Mesenchymal stem cell (in vitro differentiated cells and primary cell): ENCODE results near the gene CEP112.

Source experiments
- DNase-seq: peaks from one replicate; pipeline ENCODE4 v3.0.0-alpha.2; 2013
- H2AFZ ChIP-seq: one replicate; pipeline ENCODE4 v1.6.1; 2013; ENCODE audit warnings: low read depth, mild to moderate bottlenecking, control low read depth, inconsistent platforms, low read length, moderate library complexity
- H2AK5ac ChIP-seq: 2 replicates; pipeline ENCODE4 v1.6.1; 2013; ENCODE audit warnings: low read length, moderate library complexity, mild to moderate bottlenecking, inconsistent platforms; ENCODE audit not compliant: severe bottlenecking
- H2BK120ac ChIP-seq: one replicate; pipeline ENCODE4 v1.6.1; 2013; ENCODE audit warnings: low read depth, mild to moderate bottlenecking, inconsistent platforms, low read length, moderate library complexity
- H2BK12ac ChIP-seq, 2 experiments: one replicate each; pipeline ENCODE4 v1.6.1; 2013; ENCODE audit warnings: inconsistent platforms in 2 of 2, low read length in 2 of 2, mild to moderate bottlenecking in 2 of 2, moderate library complexity in 2 of 2, control low read depth in 1 of 2
- H2BK15ac ChIP-seq: one replicate; pipeline ENCODE4 v1.6.1; 2013; ENCODE audit warnings: mild to moderate bottlenecking, low read depth, inconsistent platforms; ENCODE audit not compliant: poor library complexity, severe bottlenecking
- H2BK5ac ChIP-seq: 2 replicates; pipeline ENCODE4 v1.6.1; 2013; ENCODE audit warnings: low read depth, mild to moderate bottlenecking, low read length, control low read depth, inconsistent platforms; ENCODE audit not compliant: poor library complexity, severe bottlenecking
- H3K14ac ChIP-seq, 2 experiments: one replicate each; pipeline ENCODE4 v1.6.1; 2013; ENCODE audit warnings: inconsistent platforms in 2 of 2, low read length in 2 of 2, control low read depth in 1 of 2, mild to moderate bottlenecking in 1 of 2, moderate library complexity in 1 of 2
- H3K18ac ChIP-seq, 2 experiments: one replicate each; pipeline ENCODE4 v1.6.1; 2013; ENCODE audit warnings: inconsistent platforms in 2 of 2, low read length in 2 of 2, control low read depth in 1 of 2, low read depth in 1 of 2, mild to moderate bottlenecking in 1 of 2
- H3K23ac ChIP-seq, 2 experiments: one replicate each; pipeline ENCODE4 v1.6.1; 2013; ENCODE audit warnings: inconsistent platforms in 2 of 2, low read length in 2 of 2, mild to moderate bottlenecking in 2 of 2, moderate library complexity in 2 of 2, control low read depth in 1 of 2
- H3K27ac ChIP-seq: 2 replicates; pipeline ENCODE4 v1.5.1; 2013; ENCODE audit warnings: mild to moderate bottlenecking, moderate library complexity, low read length, control low read depth, inconsistent platforms; ENCODE audit not compliant: poor library complexity, severe bottlenecking
- H3K27me3 ChIP-seq, 2 experiments: 2 replicates each; pipeline versions ENCODE4 v1.6.1 to v1.7.0; 2013; ENCODE audit warnings: low read length in 2 of 2, mild to moderate bottlenecking in 2 of 2, moderate library complexity in 2 of 2, control low read depth in 1 of 2, inconsistent platforms in 1 of 2; ENCODE audit not compliant: control insufficient read depth in 1 of 2, insufficient read depth in 1 of 2
- H3K36me3 ChIP-seq, 2 experiments: 2 replicates each; pipeline versions ENCODE4 v1.6.1 to v1.7.0; 2013; ENCODE audit warnings: low read length in 2 of 2, control low read depth in 1 of 2, inconsistent platforms in 1 of 2, low read depth in 1 of 2, mild to moderate bottlenecking in 1 of 2; ENCODE audit not compliant: insufficient read depth in 2 of 2, control insufficient read depth in 1 of 2
- H3K4ac ChIP-seq, 2 experiments: one replicate each; pipeline ENCODE4 v1.6.1; 2013; ENCODE audit warnings: inconsistent platforms in 2 of 2, low read length in 2 of 2, mild to moderate bottlenecking in 2 of 2, moderate library complexity in 2 of 2, control low read depth in 1 of 2, low read depth in 1 of 2
- H3K4me1 ChIP-seq: 2 replicates; pipeline ENCODE4 v1.6.1; 2013; ENCODE audit warnings: low read depth, low read length, control low read depth; ENCODE audit not compliant: control insufficient read depth, insufficient read depth
- H3K4me2 ChIP-seq: 2 replicates; pipeline ENCODE4 v1.6.1; 2013; ENCODE audit warnings: low read length, mild to moderate bottlenecking, inconsistent platforms; ENCODE audit not compliant: poor library complexity, severe bottlenecking
- H3K4me3 ChIP-seq, 2 experiments: 2 replicates each; pipeline versions ENCODE4 v1.5.1 to v1.7.0; 2013; ENCODE audit warnings: low read length in 2 of 2, mild to moderate bottlenecking in 2 of 2, control low read depth in 1 of 2, low read depth in 1 of 2; ENCODE audit not compliant: insufficient read depth in 1 of 2
- H3K79me1 ChIP-seq: replicated peaks from 2 replicates; pipeline ENCODE4 v1.6.1; 2013; ENCODE audit warnings: mild to moderate bottlenecking, control low read depth, low read length, inconsistent platforms; ENCODE audit not compliant: poor library complexity, severe bottlenecking
- H3K9ac ChIP-seq: 2 replicates; pipeline ENCODE4 v1.7.0; 2013; ENCODE audit warnings: mild to moderate bottlenecking, low read length, moderate library complexity
- H3K9me3 ChIP-seq: 2 replicates; pipeline ENCODE4 v1.7.0; 2013; ENCODE audit warnings: mild to moderate bottlenecking, low read length; ENCODE audit not compliant: control insufficient read depth
- H4K8ac ChIP-seq: one replicate; pipeline ENCODE4 v1.6.1; 2013; ENCODE audit warnings: inconsistent platforms, mild to moderate bottlenecking, low read length, moderate library complexity
- H4K91ac ChIP-seq: one replicate; pipeline ENCODE4 v1.6.1; 2013; ENCODE audit warnings: mild to moderate bottlenecking, low read length, inconsistent platforms
- WGBS: methylation state at CpG from one replicate; pipeline ENCODE4 v1.1.7; 2013; ENCODE audit warnings: mixed read lengths; 5-methylcytosine and 5-hydroxymethylcytosine counted together

The CEP112 gene

GRCh38 chr17:65933290-65933689 is 258.6 kb downstream of the CEP112 start:
- H3K4me2 ChIP-seq = no peak overlapping the region
- no peak overlapping the region for H2BK5ac ChIP-seq
- H2BK15ac ChIP-seq = no peak overlapping the region
- H3K23ac ChIP-seq = no peak overlapping the region
- no peak overlapping the region for H3K9ac ChIP-seq
- H2BK120ac ChIP-seq = no peak overlapping the region
- no peak overlapping the region for H2BK12ac ChIP-seq
- no peak overlapping the region for H2AK5ac ChIP-seq
- no peak overlapping the region for H3K4me3 ChIP-seq
- 95% methylated on average over 2 of the region's 4 CpGs for WGBS
- no peak overlapping the region for H4K91ac ChIP-seq
- H3K14ac ChIP-seq = no peak overlapping the region
- no peaks in the 10 kb centered on the region for H3K27me3 ChIP-seq
- H2AFZ ChIP-seq = no peak overlapping the region
- no peak overlapping the region for H3K4ac ChIP-seq
- no peak for DNase-seq
- H3K27ac ChIP-seq = no peak overlapping the region
- no peaks in the 10 kb centered on the region for H3K79me1 ChIP-seq
- peaks cover 0 to 4% of the 10 kb centered on the region in 2 experiments for H3K36me3 ChIP-seq
- H3K9me3 ChIP-seq = peaks cover 22% of the 10 kb centered on the region
- no peak overlapping the region for H3K18ac ChIP-seq
- no peaks in the 10 kb centered on the region for H3K4me1 ChIP-seq
- H4K8ac ChIP-seq = no peak overlapping the region

GRCh38 chr17:65931246-65932149 is 260.4 kb downstream of the CEP112 start:
- no peaks in the 10 kb centered on the region for H3K27me3 ChIP-seq
- no peak overlapping the region for H2BK15ac ChIP-seq
- peaks cover 22% of the 10 kb centered on the region for H3K9me3 ChIP-seq
- no peak overlapping the region for H3K4ac ChIP-seq
- no peak for DNase-seq
- no peak overlapping the region for H4K91ac ChIP-seq
- H3K79me1 ChIP-seq = no peaks in the 10 kb centered on the region
- no peak overlapping the region for H2AFZ ChIP-seq
- no peak overlapping the region for H2BK120ac ChIP-seq
- H3K4me1 ChIP-seq = no peaks in the 10 kb centered on the region
- H3K23ac ChIP-seq = no peak overlapping the region
- H2BK12ac ChIP-seq = no peak overlapping the region
- no peak overlapping the region for H3K4me3 ChIP-seq
- no peak overlapping the region for H3K9ac ChIP-seq
- peaks cover under 1 to 4% of the 10 kb centered on the region in 2 experiments for H3K36me3 ChIP-seq
- no peak overlapping the region for H2BK5ac ChIP-seq
- no peak overlapping the region for H3K4me2 ChIP-seq
- H2AK5ac ChIP-seq = no peak overlapping the region
- H3K14ac ChIP-seq = no peak overlapping the region
- WGBS = 90% methylated on average over 3 of the region's 3 CpGs
- no peak overlapping the region for H4K8ac ChIP-seq
- H3K27ac ChIP-seq = no peak overlapping the region
- no peak overlapping the region for H3K18ac ChIP-seq

DNA sequence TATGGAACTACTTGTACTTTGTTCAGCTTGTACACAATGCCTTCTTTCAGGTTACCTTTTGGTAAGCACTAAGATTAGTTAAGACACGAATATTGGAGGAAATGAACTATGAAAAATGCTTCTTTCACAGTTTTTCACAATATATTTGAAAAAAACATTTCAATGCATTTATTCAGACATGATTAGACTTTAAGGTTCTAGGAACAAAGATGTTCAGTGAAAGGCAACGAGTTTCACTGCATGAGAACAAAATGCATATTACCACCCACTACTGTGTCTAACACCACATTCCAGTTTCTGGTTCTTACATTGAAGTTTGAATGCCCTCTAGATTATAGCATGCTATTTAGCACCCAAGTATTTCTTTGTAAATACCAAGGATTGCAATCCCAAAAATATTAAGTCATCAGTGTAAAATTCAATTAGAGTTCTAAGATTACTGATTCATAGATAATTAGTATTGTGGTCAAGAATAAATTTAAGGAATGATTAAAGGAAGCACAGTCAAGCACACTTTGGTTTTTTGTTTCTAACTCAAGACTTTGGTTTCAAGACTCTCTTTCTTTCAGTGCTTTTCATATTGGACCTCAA is 261.7 kb downstream of the CEP112 start:
- no peak overlapping the region for H4K91ac ChIP-seq
- 79% methylated on average over 1 of the region's 2 CpGs for WGBS
- H2AFZ ChIP-seq = no peak overlapping the region
- no peak overlapping the region for H3K9ac ChIP-seq
- no peak overlapping the region for H3K27ac ChIP-seq
- H3K79me1 ChIP-seq = no peaks in the 10 kb centered on the region
- no peak for DNase-seq
- H3K9me3 ChIP-seq = peaks cover 22% of the 10 kb centered on the region
- no peak overlapping the region for H2BK12ac ChIP-seq
- H3K4me3 ChIP-seq = no peak overlapping the region
- H3K4ac ChIP-seq = no peak overlapping the region
- H4K8ac ChIP-seq = no peak overlapping the region
- H2AK5ac ChIP-seq = no peak overlapping the region
- H3K23ac ChIP-seq = no peak overlapping the region
- no peak overlapping the region for H3K4me2 ChIP-seq
- H3K4me1 ChIP-seq = no peaks in the 10 kb centered on the region
- H3K27me3 ChIP-seq = no peaks in the 10 kb centered on the region
- no peak overlapping the region for H2BK15ac ChIP-seq
- H3K18ac ChIP-seq = no peak overlapping the region
- peaks cover 4% of the 10 kb centered on the region in 2 experiments for H3K36me3 ChIP-seq
- no peak overlapping the region for H3K14ac ChIP-seq
- no peak overlapping the region for H2BK120ac ChIP-seq
- no peak overlapping the region for H2BK5ac ChIP-seq

DNA sequence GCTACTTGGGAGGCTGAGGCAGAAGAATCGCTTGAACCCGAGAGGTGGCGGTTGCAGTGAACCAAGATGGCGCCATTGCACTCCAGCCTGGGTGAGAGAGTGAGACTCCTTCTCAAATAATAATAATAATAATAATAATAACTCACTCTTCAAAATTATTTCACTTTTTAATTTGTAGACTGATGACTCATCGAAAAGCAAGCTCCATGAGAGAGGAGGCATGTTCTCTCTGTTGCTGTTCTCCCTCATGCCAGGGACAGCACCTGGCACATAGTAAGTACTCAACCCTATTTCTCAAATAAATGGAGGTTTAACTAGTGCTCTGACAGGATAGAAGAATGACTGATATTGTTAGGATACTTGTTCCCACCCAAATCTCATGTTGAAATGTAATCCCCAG is 265.3 kb downstream of the CEP112 start:
- no peaks in the 10 kb centered on the region for H3K27me3 ChIP-seq
- H4K91ac ChIP-seq = no peak overlapping the region
- no peak overlapping the region for H3K18ac ChIP-seq
- no peak overlapping the region for H3K9ac ChIP-seq
- no peak overlapping the region for H3K23ac ChIP-seq
- no peak overlapping the region for H2BK5ac ChIP-seq
- H3K9me3 ChIP-seq = no peaks in the 10 kb centered on the region
- no peak overlapping the region for H2BK15ac ChIP-seq
- no peak overlapping the region for H3K27ac ChIP-seq
- no peaks in the 10 kb centered on the region for H3K4me1 ChIP-seq
- no peak overlapping the region for H3K14ac ChIP-seq
- H2BK12ac ChIP-seq = no peak overlapping the region
- no peak overlapping the region for H2AK5ac ChIP-seq
- DNase-seq = no peak
- 100% methylated on average over 1 of the region's 5 CpGs for WGBS
- H3K79me1 ChIP-seq = no peaks in the 10 kb centered on the region
- H3K4ac ChIP-seq = no peak overlapping the region
- no peak overlapping the region for H3K4me2 ChIP-seq
- no peak overlapping the region for H2BK120ac ChIP-seq
- H4K8ac ChIP-seq = no peak overlapping the region
- no peak overlapping the region for H3K4me3 ChIP-seq
- peaks cover 0 to 4% of the 10 kb centered on the region in 2 experiments for H3K36me3 ChIP-seq
- no peak overlapping the region for H2AFZ ChIP-seq
